HG02973 (cell line): Measurements from ENCODE around the gene ZFYVE21.
A peak's percentile ranks its signal among the peaks of the same experiment; 100 is the strongest.

Source experiments
- ATAC-seq: cut with Tn5 transposase; IDR thresholded peaks from one replicate; pipeline ENCODE4 v1.9.1; 2021; ENCODE audit warnings: moderate library complexity; ENCODE audit not compliant: unreplicated experiment

The ZFYVE21 gene

DNA sequence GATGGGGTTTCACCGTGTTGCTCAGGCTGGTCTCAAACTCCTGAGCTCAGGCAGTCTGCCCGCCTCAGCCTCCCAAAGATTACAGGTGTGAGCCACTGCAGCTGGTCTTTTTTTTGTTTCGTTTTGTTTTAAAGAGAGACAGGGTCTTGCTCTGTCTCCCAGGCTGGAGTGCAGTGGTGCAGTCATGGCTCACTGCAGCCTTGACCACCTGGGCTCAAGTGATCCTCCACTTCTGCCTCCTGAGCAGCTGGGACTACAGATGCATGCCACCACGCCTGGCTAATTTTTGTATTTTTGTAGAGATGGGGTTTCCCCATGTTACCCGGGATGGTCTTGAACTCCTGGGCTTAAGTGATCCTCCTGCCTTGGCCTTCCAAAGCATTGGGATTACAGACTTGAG lies 24.0 kb upstream of the ZFYVE21 start:
- peak; percentile 57 for ATAC-seq

DNA sequence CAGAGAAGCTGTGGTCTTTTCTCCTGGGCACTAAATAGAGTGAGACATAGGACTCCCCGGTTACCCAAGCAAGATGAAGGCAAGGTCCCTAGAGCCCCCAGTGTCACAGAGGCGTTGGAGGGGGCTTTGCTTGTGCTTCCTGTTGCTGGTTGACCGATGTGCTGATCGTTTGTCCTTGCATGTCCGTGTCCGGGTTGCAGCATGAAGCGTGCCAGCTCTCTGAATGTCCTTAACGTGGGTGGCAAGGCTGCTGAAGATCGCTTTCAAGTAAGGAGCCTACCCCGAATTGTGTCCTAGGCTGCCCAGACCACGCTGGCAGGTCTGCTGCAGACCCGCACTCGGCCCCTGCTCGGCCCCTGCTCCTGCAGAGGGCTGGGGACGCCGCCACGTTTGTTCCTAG lies 23.5 kb upstream of the ZFYVE21 start:
- peak; percentile 12 for ATAC-seq

DNA sequence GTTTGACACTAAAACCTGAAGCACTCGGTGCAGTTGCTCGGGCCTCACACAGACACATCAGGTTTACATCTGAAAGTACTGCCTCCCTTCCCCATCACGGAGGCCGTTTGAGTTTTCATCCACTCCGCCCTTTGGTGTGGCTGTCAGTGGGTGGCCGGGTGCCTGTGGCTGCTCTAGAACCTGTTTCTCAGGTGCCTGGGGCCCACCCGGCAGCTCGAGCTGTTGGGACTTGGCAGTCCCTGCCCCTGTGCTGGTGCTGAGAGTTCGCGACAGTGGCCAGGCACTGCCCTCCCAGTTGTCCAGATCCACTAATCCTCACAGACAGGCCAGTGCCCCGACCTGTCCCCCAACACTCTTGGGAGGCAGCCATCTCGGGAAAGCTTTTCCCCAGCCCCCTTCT lies 22.7 kb upstream of the ZFYVE21 start:
- no peak for ATAC-seq

DNA sequence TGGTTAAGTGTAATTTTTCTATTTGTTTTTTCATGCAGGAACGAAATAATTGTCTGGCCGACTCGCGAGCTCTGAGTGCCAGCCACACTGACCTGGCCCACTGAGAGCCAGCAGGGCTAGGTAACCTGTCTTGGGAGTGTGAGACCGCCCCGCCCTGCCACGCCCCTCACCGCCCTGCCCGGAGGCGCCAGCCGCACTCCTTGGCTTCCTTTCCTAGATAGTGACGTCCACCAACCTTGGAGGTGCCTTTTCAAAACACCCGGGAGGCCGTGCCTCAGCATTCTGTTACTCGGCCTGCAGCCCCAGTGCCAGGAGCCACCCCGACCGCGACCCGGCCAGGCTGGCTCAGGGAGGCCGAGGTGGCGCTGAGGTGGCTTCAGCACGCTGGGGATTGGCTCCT lies 22.1 kb upstream of the ZFYVE21 start:
- no peak for ATAC-seq

DNA sequence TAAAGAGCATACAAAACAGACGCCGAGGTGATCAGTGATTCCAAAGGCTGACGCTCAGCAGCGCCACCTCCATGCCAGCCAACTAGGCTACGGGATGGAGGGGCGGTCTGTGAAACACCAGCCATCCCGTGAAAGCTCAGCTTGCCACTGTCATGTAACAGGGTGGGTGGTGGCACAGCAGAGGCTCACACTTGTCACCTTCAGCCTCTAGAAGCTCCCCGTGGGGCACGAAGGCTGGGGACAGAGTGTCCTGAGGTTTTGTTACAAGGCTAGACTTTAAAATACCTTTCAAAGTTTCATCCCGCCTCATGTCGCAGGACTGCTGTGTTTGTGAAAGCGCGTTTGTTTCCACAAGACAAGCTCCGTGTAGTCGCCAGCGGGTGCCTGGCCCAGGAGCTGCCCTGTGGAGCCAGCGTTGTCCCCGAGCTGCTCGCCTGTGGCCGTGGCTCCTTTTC lies 21.0 kb upstream of the ZFYVE21 start:
- no peak for ATAC-seq

DNA sequence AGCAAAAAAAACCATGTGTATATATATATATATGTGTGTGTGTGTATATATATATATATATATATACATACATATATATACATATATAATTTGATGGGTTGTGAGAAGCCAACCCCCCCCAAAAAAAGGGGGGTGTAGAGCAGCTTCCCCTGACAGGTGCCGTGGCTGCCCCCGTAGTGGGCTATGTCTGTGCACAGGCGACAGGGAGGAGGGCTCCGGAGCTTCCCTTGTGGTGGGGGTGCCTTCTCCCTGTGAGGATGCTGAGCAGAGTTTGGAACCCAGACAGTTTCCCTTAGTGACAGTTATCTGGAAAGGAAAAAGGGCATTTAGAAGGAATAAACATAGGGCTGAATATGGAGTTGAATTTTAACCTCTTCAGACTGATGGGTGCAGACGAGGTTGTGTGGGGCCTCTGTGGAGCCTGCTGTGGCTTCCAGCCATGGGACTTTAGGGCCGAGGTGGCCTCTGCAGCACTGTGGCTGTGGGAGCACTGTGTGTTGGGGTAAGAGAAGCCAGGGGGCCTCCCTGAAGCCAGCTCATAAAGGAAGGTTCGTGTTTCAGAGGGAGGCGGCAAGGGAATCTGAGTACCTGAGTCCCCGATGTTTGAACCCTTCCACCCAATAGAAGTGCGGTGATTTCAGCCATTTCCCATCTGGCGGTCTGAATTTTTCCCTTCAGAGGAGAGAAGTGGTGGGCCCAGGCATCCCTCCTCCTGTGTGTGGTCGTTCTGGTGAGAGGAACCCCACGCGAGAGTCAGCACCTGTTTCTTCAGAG lies 20.1 kb upstream of the ZFYVE21 start:
- ATAC-seq: no peak

DNA sequence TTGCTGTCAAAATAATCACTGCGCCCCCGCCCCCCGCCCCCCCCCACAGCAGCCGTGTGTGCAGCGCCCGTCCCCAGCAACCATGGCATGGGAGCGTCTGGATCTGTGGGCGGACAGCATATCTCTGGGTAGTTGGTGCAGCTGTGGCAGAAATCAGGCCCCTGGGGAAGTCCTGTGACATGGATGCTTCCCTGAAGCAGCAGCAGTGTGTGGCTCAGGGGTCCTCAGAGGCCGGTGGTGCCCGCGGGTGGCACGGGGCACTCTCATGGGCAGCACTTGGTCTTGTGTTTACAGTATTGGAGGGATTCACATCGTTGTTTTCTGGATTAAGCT lies 19.6 kb upstream of the ZFYVE21 start:
- ATAC-seq: no peak

DNA sequence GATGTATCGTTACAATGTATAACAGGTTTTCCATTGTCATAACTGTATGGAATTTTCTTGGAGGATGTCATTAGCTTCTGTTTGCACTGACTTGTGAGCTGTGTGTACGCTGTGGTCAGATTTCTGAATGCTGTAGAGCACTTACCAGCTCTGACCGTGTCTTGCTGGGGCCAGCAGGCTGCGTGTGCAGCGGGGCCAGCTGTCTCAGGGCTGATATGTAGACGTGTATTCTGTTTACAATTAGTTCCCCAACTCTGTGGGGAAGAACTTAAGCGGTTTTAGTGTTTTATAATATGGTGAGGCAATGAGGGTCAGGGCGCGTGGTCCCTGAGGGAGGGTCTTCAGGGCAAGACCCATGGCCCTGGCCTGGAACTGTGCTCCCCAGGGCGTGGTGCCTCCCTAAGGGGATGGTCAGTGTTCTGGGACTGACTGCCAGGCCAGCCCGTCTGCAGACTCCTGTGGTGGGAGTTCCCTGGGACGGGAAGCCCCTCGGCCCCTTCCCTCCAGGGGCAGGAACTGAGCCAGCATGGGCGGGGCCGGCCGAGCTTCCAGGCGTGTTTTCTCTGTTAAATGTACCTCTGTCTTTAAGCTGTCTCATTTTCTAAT lies 19.0 kb upstream of the ZFYVE21 start:
- no peak for ATAC-seq

DNA sequence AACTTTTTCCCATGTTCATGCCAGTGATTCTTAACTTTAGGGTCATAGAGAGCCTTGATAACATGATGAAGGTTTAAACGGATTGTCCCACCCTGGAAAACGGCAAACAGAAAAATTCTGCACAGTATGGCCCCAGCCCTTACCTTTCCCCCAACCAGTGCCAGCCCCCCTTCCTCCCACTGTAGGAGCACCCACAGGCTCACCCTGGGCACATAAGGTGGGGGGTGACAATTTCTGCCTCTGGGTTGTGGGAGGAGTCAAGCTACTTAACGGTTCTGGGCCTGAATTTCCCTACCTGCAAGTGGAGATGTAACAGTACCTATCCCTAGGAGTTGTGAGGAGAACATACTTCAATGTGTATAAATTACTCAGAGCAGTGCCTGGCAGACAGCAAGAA lies 18.4 kb upstream of the ZFYVE21 start:
- no peak for ATAC-seq

DNA sequence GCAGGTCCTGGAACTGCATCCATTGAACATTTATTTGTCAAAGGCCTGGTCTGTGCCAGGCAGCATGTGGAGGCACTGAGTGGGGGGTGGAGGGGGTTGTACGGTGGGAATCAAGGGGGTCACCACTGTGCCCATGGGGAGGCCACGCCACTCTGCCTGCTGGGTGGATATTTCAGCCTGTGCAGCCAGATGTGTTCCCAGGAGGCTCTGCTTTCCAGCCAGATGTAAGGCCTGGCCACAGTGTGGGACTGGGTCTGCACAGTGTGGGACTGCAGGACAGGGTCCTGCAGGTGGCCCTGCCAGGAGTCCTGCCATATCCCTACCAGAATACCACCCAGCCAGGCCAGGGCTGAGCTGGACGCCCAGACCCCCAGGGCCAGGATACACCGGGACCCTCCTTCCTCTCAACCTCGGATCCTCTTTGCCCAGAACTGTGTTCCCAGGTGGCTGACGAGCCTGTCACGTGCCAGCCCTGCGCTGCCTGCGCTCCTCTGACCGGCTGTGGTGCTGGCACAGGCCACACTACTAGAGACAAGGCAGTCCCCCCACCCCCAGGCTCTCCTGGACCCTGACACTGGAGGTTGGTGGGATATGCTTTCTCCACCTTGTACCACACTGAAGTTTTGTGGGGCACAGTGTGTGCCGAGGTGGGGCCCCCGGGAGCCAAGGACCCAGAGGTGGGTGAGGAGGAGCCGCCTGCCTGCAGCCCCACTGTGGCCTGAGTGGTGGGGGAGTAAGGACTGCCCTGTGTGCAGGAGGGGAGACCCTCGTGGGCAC lies 17.8 kb upstream of the ZFYVE21 start:
- no peak for ATAC-seq

DNA sequence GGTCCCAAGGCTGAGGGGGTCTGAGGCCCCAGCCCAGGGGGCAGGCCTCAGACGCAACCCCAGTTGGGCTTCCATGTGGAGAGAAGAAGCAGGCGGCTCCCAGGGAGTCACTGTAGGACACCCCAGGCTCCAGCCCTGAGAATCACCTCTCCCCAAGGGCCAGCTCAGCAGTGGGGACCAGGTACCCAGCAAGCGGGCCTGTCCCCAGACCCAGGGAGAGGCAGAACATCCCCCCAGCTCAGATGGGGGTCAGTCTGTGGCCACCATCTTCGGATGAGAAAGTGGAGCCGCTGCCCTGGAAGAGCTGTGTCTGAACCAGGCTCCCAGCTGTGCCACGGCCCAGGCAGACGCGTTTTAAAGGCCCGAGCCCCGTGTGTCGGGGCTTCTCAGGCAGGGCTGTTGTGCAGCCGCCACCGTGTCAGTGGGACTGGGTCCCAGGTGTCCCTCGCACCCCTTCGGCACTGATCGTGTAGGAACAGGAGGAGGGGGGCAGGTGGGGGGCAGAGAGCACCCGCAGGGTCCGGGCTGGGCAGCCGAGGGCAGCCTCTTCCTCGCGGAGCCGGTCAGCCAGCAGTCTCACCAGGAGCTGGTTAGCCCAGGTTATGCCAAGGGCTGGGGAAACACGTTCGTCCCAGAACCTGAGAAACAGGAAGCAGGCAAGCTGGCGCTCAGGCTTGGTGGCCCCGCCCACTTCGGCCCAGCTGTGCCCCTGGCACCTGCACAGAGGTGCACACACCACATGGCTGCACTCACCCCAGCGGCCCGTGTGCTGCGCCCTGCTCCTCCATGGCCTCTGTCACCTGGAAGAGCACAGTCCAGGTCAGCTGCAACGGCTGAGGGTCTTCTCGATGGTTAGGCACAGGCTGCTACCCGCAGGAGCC lies 17.0 kb upstream of the ZFYVE21 start:
- no peak for ATAC-seq

DNA sequence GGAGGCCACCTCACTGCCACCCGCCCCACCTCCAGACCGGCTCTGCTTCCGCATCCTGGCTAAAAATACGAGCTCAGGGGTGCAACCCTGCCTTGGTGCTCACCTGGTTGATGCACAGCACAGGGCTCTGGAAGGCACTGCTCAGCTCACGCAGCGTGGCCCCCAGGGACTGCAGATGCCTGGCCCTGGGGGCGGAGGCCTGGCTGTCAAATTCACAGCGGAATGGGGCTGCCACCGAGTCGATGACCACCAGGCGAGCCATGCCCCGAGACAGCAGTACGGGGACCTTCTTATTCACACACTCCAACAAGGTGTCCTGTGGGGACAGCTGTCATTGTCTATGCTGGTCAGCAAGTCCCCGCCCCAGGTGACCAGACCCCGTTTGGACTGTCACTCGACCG lies 16.3 kb upstream of the ZFYVE21 start:
- no peak for ATAC-seq

DNA sequence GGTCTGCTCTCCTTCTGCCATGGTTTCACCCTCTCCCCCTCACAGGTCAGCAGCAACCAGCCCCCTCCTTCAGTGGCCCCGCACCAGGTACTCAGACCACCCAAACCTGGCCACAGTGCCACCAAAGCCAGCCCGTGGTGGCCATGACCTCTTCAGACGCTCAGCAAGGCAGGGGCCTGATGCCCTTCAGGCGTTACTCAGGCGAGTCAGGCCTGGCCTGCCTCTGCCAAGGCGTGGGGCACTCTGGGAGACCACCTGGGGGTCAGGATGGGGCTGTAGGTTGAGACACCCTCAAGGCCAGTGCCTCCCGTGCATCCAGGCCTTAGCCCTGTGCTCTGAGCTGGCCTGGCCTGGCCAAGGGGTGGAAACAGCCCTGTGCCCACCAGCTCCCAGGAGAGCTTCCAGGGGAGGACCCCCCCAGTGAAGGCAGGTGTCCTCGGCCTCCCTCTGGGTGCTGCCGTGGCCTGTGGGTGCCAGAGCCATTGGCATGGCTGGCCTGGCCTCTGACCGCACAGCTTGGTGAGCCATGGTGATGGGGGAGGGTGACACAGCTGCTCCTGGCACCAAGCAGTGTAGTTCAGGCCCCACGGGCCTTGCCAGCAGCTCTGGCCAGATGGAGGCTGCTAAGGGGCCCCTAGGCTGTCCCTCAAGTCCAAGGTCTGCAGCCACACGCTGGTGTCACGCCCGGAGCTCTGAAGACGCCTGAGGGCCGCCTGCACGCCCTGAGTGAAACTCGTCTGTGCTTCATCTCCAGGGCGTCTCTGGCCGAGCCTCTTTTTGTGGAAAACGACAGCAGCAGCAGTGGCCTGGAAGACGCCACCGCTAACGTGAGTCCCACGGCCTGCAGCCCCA lies 15.5 kb upstream of the ZFYVE21 start:
- ATAC-seq: no peak

DNA sequence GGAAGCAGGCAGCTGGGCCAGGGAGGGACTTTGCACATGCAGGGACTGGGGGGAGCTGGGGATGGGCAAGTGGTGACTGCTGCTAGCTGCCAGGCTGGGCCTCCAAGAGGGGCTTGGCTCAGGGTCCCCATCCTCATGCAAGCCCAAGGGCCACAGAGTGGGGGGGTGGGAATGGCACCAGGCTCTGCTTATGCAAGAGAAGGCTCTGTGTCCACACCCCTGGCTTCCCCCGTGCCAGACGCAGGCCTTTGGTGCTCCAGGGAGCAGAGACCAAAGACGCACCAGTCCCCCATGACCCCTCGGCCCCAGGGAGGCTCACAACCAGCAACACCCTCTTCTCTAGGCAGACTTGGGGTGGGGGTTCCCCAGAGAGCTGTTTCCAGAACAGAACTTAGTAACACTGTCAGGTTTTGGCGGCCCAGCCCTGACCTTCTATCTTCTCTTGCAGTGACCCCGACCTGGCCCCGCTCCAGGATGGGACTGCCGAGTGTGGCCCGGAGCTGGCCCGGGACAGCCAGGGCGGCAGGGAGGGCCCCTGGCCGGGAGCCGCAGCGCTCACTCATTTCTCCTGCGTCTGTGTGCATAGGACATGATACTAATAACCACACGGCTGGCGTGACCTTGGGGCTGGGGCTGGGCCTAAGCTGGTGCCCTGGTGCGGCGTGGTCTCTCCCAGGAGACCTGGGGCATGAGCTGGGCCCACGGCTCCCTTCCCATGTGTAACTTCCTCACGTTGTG lies 14.7 kb upstream of the ZFYVE21 start:
- ATAC-seq: no peak

DNA sequence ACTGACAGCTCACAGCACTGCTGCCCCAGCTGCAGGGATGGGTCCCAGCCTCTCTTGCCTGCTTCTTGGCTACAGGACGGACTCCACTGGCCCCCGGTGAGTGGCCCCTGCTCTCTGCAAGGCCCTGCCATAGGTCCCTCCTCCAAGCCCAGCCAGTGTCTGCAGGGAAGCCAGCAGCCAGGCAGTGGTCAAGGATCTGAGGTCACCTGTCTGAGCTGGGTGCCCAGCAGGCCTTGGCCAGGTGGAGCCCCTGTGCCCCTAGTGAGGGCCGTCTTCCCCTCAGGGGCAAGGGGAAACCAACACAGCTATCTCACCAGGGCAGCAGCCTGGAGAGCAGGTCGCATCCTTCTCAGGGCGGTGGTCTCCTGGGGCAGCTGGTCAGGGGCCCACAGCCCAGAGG lies 13.5 kb upstream of the ZFYVE21 start:
- no peak for ATAC-seq

DNA sequence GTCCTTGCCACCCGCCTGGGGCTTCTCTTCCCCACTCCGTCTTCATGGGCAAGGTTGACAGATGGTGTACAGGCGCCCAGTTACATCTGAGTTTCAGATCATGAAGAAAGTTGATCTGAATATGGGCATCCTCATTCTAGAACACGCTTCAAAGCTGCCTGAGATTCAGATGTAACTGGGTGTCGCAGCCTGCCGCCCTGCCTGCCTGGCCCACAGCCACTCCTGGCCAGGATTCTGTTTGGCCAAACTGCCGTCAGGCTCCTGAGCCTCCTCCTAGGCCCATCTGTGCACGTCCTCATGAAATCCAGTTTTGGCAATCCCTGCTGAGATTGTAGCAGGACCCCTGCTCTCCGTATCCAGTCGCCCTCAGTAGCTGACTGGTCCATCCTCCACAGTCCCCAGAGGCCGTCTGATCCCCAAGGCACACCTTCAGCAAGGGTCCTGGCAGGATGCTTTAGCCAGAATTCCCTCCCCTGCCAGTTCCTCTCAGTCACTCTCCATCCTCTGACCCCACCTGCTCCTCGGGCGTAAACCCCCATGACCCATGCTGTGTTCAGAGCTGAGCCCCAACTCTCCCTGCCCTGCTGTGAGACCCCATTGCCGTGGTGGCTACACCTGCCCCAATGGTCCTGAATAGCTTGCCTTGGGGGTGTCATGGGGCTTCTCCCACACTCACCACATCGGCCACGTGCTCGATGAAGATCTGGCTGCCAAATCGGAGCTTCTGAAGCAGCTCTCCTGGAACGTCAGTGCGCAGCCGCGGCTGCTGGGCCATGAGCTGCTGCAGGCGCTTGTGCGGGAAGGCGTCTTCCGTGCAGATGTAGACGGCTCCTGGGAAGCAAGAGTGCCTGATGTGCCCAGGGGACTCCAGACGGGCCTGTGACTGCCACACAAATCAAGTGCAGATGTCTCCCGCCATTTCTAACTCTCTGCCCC lies 12.8 kb upstream of the ZFYVE21 start:
- no peak for ATAC-seq

DNA sequence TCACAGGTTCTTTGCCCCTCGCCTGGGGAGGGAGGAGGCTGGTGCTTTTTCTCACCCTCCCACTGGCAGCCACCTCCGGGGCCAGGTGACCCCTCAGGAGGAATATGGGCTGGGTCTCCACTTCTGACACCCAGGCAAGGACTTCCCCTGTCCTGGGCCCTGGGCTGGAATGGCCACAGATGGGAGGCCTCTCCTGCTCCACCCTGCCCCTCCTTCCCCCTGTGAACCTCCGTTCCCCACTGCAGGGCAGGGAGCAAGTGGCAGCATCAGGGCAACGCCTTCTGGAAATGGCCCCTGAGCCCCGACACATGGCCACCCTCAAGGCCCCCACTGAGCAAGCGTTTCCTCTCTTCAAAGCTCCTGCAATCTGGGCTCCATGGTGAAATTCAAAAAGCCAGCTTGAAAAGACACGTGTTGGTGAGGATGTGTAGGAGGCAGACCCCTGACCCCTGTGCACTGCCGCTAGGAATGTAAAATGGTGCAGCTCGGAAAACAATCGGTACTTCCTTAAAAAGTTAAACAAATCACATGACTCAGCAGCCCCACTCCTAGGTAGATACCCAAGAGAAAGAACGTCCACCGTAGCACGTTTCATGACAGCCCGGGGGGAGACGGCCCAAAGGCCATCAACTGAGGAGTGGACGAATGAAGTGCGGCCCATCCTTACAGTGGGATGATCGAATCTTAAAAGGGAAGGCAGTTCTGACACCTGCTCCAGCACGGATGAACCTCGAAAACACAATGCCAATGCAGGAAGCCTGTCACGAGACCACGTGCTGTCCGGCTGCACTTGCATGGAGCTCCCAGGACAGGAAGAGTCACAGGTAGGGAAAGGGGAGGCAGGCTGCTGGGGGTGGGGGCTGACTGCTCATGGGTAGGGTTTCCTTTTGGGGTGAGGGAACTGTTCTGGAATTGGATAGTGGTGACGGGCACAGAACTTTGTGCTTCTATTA lies 11.9 kb upstream of the ZFYVE21 start:
- no peak for ATAC-seq
